GM18526 (cell line): ENCODE measurements around the gene PHACTR3.

Experiments used
- POLR2A ChIP-seq: IDR thresholded peaks from 3 replicates; pipeline ENCODE4 v1.6.1; 2011; ENCODE audit not compliant: insufficient read length; ENCODE audit errors: extremely low read depth

PHACTR3 gene

DNA sequence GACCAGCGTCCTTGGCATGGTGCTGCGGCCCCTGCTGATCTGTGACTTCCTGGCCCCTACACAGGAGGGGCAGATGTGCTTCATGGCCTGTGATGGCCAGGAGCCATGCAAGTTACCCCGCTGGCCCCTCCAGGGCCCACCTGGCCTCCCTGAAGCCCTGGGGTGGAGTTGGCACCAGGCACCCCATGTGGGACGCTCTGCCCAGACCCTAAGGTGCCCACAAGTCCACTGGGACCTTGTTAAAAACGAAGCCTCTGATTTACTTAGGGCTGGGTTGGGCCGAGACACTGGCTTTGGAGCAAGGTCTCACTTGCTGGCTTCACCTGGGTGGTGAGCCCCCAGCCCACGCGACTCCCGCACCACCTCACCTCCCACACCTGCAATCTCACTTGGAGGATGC lies 139.0 kb downstream of the PHACTR3 start:
- no peak for TF ChIP-seq POLR2A

GRCh38 chr20:59743767-59744485 lies 139.6 kb downstream of the PHACTR3 start:
- TF ChIP-seq POLR2A: no peak

DNA sequence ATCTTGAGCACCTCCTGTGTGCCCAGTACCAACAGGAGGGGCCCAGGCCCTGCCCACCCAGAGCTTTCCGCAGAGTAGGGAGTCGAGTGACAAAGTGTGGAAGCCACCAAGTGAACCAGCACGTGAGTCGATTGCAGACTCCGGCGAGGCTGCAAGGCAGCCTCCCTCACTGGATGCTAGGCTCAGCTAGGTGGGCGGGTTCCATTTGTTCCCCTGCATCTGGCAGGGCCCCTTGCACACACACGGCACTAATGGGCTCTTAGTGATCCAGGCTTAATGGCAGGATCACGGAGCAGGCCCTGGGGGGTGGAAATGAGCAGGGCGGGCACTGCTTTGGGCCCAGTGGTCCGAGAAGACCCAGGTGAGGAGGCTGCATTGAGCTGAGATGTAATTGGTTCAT lies 140.4 kb downstream of the PHACTR3 start:
- no peak for TF ChIP-seq POLR2A

- no peak for TF ChIP-seq POLR2A
Observed at GRCh38 chr20:59745201-59745600, 140.9 kb downstream of the PHACTR3 start.

- no peak for TF ChIP-seq POLR2A
Observed at GRCh38 chr20:59745716-59746115, 141.4 kb downstream of the PHACTR3 start.

DNA sequence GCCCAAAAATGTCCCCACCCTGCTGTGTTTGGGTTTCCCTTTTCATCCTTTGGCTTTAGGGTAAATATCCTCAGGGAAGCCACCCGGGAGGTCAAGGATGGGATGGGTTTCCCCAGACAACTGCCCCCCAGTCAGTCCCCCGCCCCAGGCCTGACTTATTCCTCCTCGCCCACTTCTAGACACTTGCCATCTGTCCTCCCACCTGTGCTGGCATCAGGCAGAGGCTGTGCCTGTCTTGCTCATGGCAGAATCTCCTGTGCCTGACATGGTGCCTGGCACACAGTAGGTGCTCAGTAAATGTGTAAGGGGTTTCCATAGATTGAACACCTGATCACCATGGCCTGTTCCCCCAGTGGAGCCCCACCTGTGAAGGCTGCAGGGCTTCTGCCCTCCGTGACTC lies 141.8 kb downstream of the PHACTR3 start:
- no peak for TF ChIP-seq POLR2A

DNA sequence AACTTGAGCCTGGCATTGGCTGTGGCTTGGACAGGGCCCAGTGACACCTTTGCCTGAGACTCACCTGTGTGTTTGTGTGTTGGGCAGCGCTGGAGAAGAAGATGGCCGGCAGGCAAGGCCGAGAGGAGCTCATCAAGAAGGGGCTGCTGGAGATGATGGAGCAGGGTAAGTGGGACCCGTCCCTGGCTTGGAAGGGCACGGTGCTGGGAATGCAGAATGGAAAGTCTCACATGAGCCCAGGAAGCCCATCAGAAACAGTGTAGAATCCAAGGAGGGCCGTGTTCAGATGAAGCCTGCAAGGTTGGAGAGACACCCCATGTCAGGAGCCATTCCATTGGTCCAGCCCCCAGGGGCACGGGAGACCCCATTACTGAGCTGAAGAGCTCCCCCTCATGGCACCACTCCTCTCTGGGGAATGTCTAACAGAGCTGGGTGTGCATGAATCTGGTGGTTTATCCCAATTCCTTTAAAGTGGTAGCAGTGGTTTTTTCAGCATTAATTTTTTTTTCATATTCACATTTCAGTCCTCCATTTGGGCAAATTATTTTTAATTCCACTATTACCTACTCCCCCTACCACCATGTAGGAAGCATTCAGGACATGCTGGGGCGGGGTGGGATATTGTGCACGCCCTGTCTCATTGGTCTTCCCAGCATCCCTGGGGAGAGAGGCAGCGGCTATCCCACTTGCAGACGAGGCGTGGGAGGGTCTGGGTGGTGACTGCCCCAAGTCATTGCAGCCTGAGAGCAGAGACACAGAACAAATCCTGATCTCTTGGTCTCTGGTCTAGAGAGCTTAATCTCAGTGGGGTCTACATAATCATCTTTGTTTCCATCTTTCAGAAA lies 143.6 kb downstream of the PHACTR3 start:
- TF ChIP-seq POLR2A: no peak

DNA sequence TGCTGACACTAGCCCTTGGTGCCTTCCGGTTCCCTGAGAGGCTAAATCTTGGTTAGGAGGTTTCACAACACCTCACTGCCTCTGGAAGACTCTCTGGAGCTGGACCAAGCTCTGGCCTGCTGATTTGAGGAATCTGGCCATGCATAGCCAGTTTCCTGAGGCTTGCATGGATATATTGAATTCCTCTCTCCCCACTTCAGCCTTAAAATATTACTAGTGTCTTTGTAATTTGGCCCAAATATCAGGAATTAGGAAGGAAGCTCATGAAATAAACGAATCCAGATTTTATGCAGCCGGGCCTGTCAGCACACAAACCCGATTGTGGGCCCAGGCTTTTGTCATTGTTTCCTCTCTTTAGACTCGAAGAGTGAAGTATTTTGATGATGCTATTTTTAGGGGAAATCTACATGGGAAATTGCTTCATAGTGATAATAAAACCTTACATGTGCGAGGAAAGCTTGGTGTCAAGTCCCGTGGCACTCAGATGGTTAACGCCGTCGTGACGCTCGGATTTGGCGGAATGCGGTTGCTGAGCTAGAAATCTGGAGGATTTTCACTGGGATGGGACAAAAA lies 144.4 kb downstream of the PHACTR3 start:
- TF ChIP-seq POLR2A: no peak

DNA sequence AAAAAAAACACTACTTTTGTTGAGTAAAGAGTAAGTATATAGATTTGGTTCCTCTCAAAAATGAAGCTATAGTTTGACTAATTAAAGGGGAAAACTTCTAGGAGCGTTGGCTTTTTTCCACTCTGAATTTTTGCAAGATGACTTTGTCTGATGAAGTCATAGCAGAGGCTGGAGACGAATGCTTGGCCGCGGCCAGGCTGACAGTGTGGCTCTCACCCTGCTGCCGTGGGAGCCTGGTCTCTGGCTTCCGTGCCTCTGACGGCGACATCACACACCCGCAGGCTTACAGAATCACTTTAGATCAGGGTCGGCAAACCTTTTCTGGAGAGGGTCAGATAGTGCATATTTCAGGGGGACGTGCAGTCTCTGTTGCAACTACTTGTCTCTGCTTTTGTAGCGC lies 145.0 kb downstream of the PHACTR3 start:
- no peak for TF ChIP-seq POLR2A

DNA sequence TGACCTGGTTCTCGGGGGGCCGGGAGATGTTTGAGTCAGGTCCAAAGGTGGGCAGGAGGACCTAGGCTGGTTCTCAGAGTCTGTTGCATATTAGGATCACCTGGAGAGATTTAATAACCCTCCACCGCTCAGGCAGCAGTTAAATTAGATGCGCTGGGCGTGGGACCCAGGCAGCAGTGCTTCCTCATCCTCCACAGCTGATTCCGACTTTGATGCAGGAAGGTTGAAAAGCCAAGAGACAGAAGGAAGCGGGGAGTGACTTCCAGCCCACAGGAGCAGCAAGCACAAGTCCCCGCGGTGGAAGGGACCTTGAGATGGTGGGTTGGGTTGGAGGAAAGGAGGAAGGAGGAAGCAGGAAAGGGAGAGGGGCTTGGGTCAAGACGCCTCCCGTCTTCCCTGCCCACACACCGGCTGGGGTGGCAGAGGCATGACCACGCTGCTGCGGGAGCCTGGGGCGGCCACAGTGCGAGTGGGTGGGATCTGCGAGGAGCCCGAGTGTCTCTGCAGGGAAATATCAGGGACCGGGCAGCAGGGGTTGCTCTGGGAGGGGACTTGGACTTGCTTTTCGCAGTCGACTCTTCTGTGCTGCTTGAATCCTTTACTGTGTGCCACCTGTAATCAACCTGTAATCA lies 146.0 kb downstream of the PHACTR3 start:
- no peak for TF ChIP-seq POLR2A

DNA sequence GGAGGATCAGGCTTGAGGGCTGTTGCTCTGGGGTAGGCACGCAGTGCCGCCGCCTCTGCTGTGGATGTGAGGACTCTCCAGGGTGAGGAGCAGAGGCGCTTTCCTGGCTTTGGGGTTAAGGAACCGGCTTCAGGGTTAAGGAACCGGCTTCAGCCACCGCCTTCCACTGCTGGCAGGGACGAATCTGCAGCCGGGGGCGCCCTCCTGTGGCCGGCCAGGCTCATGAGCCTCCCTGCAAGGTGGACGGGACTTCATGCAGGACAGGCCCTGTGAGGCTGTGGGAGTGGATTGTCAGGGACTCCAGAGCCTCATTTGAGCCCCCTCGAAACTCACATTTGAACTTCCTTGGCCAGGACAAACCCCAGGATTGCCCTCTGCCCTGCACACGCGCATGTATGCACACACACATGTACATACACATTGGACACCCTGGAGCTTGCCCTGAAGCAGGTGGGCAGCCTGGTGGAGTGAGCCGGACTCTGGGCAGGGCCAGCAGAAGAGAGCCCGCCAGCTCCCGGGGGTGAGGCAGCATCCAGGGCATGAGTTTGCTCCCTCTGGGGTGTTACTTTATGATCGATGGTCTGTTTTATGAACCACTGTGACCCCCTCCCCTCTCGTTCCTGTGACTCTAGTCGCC lies 146.9 kb downstream of the PHACTR3 start:
- TF ChIP-seq POLR2A: no peak

GRCh38 chr20:59752101-59752586 lies 147.8 kb downstream of the PHACTR3 start:
- TF ChIP-seq POLR2A: no peak

- TF ChIP-seq POLR2A: no peak
Observed at GRCh38 chr20:59752704-59753460, 148.5 kb downstream of the PHACTR3 start.

DNA sequence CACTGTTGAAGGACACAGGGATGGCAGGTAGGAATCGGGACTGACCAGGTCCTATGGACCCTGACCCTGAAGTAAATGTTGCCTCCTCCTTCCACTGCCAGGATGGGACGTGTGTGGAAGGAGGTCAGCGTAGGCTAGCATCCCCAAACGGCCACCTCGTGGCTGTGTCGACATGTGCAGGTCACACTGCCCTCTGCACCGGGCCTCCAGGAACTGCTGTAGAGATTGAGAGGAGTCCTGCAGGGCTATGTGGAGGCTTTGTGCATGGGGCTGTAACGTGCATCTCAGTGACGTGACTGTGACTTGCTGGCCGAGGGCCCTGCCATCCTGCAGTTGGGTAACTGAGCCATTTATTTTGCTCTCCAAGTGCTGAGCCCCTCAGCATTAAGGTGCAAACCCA lies 149.5 kb downstream of the PHACTR3 start:
- no peak for TF ChIP-seq POLR2A
